ENCODE measurements around the gene PCDHB6. TPM values are rescaled to one million over a fixed set of nuclear protein-coding genes. Genes with fewer than 3 reads are reported as not detected.
A peak's percentile ranks its signal among the peaks of the same experiment; 100 is the strongest.
"Not testable (repeated sequence)": the region's sequence is repeated elsewhere in the genome, so short reads cannot be mapped to it uniquely, and the experiment has no call there.

PCDHB6 gene
- total RNA-seq, 2 donors from 2014 or later = 0.12 to 0.33 TPM

DNA sequence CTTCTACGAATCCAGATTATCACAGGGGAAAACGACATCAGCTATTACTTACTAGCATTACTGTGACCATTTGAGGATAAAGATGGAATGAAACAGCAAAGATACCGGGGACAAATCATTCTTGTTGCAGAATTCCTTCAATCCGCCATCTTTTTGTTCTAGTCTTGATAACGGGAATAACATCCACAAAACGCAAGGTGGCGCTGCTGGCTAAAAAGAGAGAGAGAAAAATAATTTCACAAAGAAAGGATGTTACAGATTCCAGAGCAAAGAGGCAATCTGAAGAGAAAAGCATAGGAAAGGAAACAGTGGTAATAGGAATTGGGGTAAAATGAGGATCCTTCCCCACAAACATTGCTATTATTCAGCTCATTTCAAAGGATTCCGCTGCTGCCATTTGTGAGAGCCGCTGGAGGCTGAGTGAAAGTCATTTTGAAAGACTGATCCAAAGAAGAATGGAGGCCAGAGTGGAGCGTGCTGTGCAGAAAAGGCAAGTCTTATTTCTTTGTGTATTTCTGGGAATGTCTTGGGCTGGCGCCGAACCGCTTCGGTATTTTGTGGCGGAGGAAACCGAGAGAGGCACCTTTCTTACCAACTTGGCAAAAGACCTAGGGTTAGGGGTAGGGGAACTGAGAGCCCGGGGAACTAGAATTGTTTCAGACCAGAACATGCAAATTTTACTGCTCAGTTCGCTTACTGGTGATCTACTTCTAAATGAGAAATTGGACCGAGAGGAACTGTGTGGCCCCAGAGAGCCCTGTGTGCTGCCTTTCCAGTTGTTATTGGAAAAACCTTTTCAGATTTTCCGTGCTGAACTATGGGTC is 22.7 kb downstream of the PCDHB6 start, which contains the start of gene PCDHB7:
TSS of gene PCDHB7 (plus strand) at position 264 of the 824 bp plus-strand sequence. CDS start at position 456, 192 bp downstream.
- H3K36me3 ChIP-seq = no peaks in the 10 kb centered on the region
- peaks cover 10 to 50% of the 10 kb centered on the region in 2 donors for H3K9me3 ChIP-seq
- TF ChIP-seq, protein P1, sequence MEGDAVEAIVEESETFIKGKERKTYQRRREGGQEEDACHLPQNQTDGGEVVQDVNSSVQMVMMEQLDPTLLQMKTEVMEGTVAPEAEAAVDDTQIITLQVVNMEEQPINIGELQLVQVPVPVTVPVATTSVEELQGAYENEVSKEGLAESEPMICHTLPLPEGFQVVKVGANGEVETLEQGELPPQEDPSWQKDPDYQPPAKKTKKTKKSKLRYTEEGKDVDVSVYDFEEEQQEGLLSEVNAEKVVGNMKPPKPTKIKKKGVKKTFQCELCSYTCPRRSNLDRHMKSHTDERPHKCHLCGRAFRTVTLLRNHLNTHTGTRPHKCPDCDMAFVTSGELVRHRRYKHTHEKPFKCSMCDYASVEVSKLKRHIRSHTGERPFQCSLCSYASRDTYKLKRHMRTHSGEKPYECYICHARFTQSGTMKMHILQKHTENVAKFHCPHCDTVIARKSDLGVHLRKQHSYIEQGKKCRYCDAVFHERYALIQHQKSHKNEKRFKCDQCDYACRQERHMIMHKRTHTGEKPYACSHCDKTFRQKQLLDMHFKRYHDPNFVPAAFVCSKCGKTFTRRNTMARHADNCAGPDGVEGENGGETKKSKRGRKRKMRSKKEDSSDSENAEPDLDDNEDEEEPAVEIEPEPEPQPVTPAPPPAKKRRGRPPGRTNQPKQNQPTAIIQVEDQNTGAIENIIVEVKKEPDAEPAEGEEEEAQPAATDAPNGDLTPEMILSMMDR (IDR thresholded peaks at IDR 0.05) = peak; percentile 17 to 50
- peaks cover 5 to 6% of the 10 kb centered on the region in 2 donors for H3K27me3 ChIP-seq
- no peak for DNase-seq (ENCODE audit: low spot score)
- no peak within 1 kb of the TSS for H3K27ac ChIP-seq
- no peak within 1 kb of the TSS for H3K4me3 ChIP-seq
- H3K4me1 ChIP-seq = no peaks in the 10 kb centered on the region

DNA sequence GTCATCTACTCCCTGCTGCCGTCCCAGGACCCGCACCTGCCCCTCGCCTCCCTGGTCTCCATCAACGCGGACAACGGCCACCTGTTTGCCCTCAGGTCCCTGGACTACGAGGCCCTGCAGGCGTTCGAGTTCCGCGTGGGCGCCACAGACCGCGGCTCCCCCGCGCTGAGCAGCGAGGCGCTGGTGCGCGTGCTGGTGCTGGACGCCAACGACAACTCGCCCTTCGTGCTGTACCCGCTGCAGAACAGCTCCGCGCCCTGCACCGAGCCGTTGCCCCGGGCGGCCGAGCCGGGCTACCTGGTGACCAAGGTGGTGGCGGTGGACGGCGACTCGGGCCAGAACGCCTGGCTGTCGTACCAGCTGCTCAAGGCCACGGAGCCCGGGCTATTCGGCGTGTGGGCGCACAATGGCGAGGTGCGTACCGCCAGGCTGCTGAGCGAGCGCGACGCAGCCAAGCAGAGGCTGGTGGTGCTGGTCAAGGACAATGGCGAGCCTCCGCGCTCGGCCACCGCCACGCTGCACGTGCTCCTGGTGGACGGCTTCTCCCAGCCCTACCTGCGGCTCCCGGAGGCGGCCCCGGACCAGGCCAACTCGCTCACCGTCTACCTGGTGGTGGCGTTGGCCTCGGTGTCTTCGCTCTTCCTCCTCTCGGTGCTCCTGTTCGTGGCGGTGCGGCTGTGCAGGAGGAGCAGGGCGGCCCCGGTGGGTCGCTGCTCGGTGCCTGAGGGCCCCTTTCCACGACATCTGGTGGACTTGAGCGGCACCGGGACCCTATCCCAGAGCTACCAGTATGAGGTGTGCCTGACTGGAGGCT is 24.6 kb downstream of the PCDHB6 start:
- H3K36me3 ChIP-seq; DNase-seq (ENCODE audit: low spot score); H3K27ac ChIP-seq; H3K27me3 ChIP-seq; H3K4me1 ChIP-seq; H3K4me3 ChIP-seq: not testable (repeated sequence)
- peaks cover 10 to 60% of the 10 kb centered on the region in 2 donors for H3K9me3 ChIP-seq

DNA sequence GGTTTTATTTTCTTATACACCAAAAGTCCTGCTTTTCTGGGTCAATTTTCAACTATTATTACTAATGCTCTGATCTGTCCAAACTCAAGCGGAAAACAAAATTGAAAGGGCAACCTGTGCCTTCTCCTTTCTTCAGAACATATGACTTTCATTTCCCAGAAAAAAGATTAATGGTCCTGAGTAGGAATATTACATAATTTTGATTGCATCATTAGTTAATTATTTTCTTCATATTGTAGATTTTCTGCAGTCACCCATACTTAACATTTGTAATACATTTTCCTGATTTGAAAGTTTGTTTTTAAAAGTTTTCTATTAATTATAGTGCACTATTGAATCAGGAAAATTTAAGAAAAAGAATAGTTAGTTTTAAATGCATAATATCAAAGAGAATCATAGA is 26.1 kb downstream of the PCDHB6 start:
- H3K27ac ChIP-seq = no peak overlapping the region
- peaks cover 10 to 57% of the 10 kb centered on the region in 2 donors for H3K9me3 ChIP-seq
- TF ChIP-seq, protein P1 (IDR thresholded peaks at IDR 0.05) = no peak
- no peaks in the 10 kb centered on the region for H3K36me3 ChIP-seq
- no peaks in the 10 kb centered on the region for H3K4me1 ChIP-seq
- no peak overlapping the region for H3K4me3 ChIP-seq
- peaks cover 5 to 6% of the 10 kb centered on the region in 2 donors for H3K27me3 ChIP-seq
- no peak for DNase-seq (ENCODE audit: low spot score)

DNA sequence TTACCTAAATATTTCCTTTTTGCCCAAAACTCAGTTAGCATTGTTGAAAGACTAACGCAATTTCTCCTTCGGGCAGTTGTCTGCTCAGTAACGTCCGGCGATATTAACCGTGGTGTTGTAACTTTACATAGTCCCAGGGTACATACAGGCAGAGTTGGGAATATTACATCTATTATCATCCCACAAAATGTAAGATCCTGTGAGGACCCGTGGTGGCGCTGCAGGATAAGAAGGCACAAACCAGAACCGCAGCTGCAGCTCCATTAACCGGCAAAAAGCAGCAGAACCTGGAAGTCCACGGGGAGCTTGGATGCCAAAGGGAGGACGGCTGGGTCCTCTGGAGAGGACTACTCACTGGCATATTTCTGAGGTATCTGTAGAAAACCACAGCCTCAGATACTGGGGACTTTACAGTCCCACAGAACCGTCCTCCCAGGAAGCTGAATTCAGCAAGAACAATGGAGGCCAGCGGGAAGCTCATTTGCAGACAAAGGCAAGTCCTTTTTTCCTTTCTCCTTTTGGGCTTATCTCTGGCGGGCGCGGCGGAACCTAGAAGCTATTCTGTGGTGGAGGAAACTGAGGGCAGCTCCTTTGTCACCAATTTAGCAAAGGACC is 27.8 kb downstream of the PCDHB6 start, which contains the start of gene PCDHB8:
TSS of gene PCDHB8 (plus strand) at position 214 of the 615 bp plus-strand sequence. CDS start at position 459, 245 bp downstream.
- TF ChIP-seq, protein P1 (IDR thresholded peaks at IDR 0.05) = peak in 1 of 2 donors; percentile 48
- H3K27ac ChIP-seq; H3K27me3 ChIP-seq; DNase-seq (ENCODE audit: low spot score); H3K4me1 ChIP-seq; H3K36me3 ChIP-seq: not testable (repeated sequence)
- Histone ChIP-seq H3K4me3 (peak within 1 kb of the TSS in 1 of 2 donors; percentile 4), H3K9me3 (peaks cover 10 to 57% of the 10 kb centered on the region in 2 donors)

DNA sequence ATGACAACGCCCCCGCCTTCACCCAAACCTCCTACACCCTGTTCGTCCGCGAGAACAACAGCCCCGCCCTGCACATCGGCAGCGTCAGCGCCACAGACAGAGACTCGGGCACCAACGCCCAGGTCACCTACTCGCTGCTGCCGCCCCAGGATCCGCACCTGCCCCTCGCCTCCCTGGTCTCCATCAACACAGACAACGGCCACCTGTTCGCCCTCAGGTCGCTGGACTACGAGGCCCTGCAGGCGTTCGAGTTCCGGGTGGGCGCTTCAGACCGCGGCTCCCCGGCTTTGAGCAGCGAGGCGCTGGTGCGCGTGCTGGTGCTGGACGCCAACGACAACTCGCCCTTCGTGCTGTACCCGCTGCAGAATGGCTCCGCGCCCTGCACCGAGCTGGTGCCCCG is 29.5 kb downstream of the PCDHB6 start:
- H3K4me1 ChIP-seq; DNase-seq (ENCODE audit: low spot score); H3K27ac ChIP-seq; H3K4me3 ChIP-seq; H3K27me3 ChIP-seq; H3K36me3 ChIP-seq: not testable (repeated sequence)
- H3K9me3 ChIP-seq = peaks cover 15 to 59% of the 10 kb centered on the region in 2 donors

DNA sequence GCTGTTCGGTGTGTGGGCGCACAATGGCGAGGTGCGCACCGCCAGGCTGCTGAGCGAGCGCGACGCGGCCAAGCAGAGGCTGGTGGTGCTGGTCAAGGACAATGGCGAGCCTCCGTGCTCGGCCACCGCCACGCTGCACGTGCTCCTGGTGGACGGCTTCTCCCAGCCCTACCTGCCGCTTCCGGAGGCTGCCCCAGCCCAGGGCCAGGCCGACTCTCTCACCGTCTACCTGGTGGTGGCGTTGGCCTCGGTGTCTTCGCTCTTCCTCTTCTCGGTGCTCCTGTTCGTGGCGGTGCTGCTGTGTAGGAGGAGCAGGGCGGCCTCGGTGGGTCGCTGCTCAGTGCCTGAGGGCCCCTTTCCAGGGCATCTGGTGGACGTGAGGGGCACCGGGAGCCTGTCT is 30.0 kb downstream of the PCDHB6 start:
- H3K36me3 ChIP-seq; H3K4me3 ChIP-seq; H3K27ac ChIP-seq; H3K27me3 ChIP-seq; DNase-seq (ENCODE audit: low spot score); H3K4me1 ChIP-seq: not testable (repeated sequence)
- peaks cover 15 to 59% of the 10 kb centered on the region in 2 donors for H3K9me3 ChIP-seq

All from right atrium auricular region (tissue), 2 donors.